PC-9 (cell line): ENCODE results near the gene GPR68. TPM values are rescaled to one million over a fixed set of nuclear protein-coding genes. Genes with fewer than 3 reads are reported as not detected.

Source experiments
- BruUV-seq: library from RNA; stranded (reverse); fragments of 400-500 nt; replicated peaks from 2 replicates; lab custom pipeline; 2021; lab: Mats Ljungman, UMichigan
- CTCF ChIA-PET: fragments of 300-600 bp; sonication (Branson Sonifier 250); formaldehyde crosslinking; loops from one replicate; lab custom pipeline; 2022; ENCODE audit warnings: antibody characterized with exemption; lab: Charles Lee
- POLR2A ChIA-PET: fragments of 300-600 bp; sonication (Branson Sonifier 250); formaldehyde crosslinking; loops from one replicate; lab custom pipeline; 2022; ENCODE audit warnings: antibody characterized with exemption; ENCODE audit not compliant: unreplicated experiment; lab: Charles Lee
- DNase-seq, 2 experiments: peaks; one replicate each; pipeline versions ENCODE4 v3.0.0 to v3.0.0-alpha.2; 2015 to 2022; ENCODE audit warnings: mixed read lengths in 1 of 2
- H2AFZ ChIP-seq: fragments of 200-600 bp; sonication (generic); 2 replicates; pipeline ENCODE4 v1.8.1; 2017; ENCODE audit warnings: antibody characterized with exemption
- H3F3A ChIP-seq: fragments of 200-600 bp; sonication (generic); 2 replicates; pipeline ENCODE4 v1.8.1; 2017; ENCODE audit warnings: antibody characterized with exemption, mild to moderate bottlenecking, low read depth; ENCODE audit not compliant: insufficient read depth
- H3K27ac ChIP-seq: fragments of 200-600 bp; sonication (generic); 2 replicates; pipeline ENCODE4 v1.6.1; 2016; ENCODE audit warnings: mixed run types
- H3K27me3 ChIP-seq: fragments of 200-600 bp; sonication (generic); 2 replicates; pipeline ENCODE4 v1.6.1; 2016; ENCODE audit warnings: low read depth, mixed run types; ENCODE audit not compliant: insufficient read depth
- H3K36me3 ChIP-seq: fragments of 200-600 bp; sonication (generic); 2 replicates; pipeline ENCODE4 v1.6.1; 2016; ENCODE audit warnings: low read depth, mixed run types
- H3K4me1 ChIP-seq: fragments of 200-600 bp; sonication (generic); replicated peaks from 2 replicates; pipeline ENCODE4 v1.6.1; 2016; ENCODE audit warnings: mixed run types; ENCODE audit not compliant: insufficient read depth
- H3K4me2 ChIP-seq: fragments of 200-600 bp; sonication (generic); 2 replicates; pipeline ENCODE4 v1.6.1; 2017; ENCODE audit warnings: mixed run types
- H3K4me3 ChIP-seq: fragments of 200-600 bp; sonication (generic); 2 replicates; pipeline ENCODE4 v1.6.1; 2016; ENCODE audit warnings: mixed run types
- H3K79me2 ChIP-seq: fragments of 200-600 bp; sonication (generic); 2 replicates; pipeline ENCODE4 v1.6.1; 2017; ENCODE audit warnings: low read depth, mixed run types
- H3K9me2 ChIP-seq: fragments of 200-600 bp; sonication (generic); 2 replicates; pipeline ENCODE4 v1.8.1; 2017; ENCODE audit warnings: mild to moderate bottlenecking; ENCODE audit not compliant: insufficient read depth
- H3K9me3 ChIP-seq: fragments of 200-600 bp; sonication (generic); 2 replicates; pipeline ENCODE4 v1.8.1; 2016; ENCODE audit warnings: low read depth; ENCODE audit not compliant: insufficient read depth
- H4K20me1 ChIP-seq: fragments of 200-600 bp; sonication (generic); 2 replicates; pipeline ENCODE4 v1.8.1; 2017; ENCODE audit not compliant: insufficient read depth
- CTCF ChIP-seq: fragments of 200-600 bp; sonication (generic); conservative IDR thresholded peaks from 2 replicates; pipeline ENCODE4 v1.6.1; 2017; ENCODE audit warnings: mixed run types, antibody characterized with exemption, mild to moderate bottlenecking, moderate library complexity
- EZH2 ChIP-seq: fragments of 200-600 bp; sonication (generic); IDR thresholded peaks from 2 replicates; pipeline ENCODE4 v1.8.0; 2017; ENCODE audit warnings: antibody characterized with exemption, low read depth
- intact Hi-C: fragments of 100-400 bp; cut with micrococcal nuclease; formaldehyde crosslinking; loops from one replicate; pipeline ENCODE4 v1.10.0; 2022; ENCODE audit not compliant: unreplicated experiment
- total RNA-seq: library from RNA; stranded (reverse); gene quantifications from 2 replicates; pipeline ENCODE4 v1.2.3, GENCODE V29; 2021

Gene GPR68
- total RNA-seq, 1 experiment from 2014 or later: not detected

- POLR2A ChIA-PET: no interaction called here
- Histone ChIP-seq H3F3A (no peaks in the 10 kb centered on the region), H3K9me2 (no peaks in the 10 kb centered on the region), H3K79me2 (no peaks in the 10 kb centered on the region), H3K27ac (no peak overlapping the region), H3K36me3 (no peaks in the 10 kb centered on the region), H3K4me3 (no peak overlapping the region), H3K9me3 (no peaks in the 10 kb centered on the region), H3K4me1 (no peaks in the 10 kb centered on the region), H3K27me3 (no peaks in the 10 kb centered on the region), H2AFZ (no peak overlapping the region), H4K20me1 (no peaks in the 10 kb centered on the region), H3K4me2 (no peak overlapping the region)
- BruUV-seq: no TSS peak
- TF ChIP-seq EZH2 (no peak), CTCF (no peak)
- CTCF ChIA-PET: no interaction called here
- DNase-seq: no peak
- intact Hi-C loops: loop anchor here (10.0 kb wide), 1 partner anchor 384 kb away; no protein-coding TSS in a partner anchor
Measured at GRCh38 chr14:91288876-91289275, 44.4 kb upstream of the GPR68 start.

- TF ChIP-seq CTCF (peak; percentile 82), EZH2 (no peak)
- Histone ChIP-seq H4K20me1 (no peaks in the 10 kb centered on the region), H3K36me3 (no peaks in the 10 kb centered on the region), H3K9me3 (no peaks in the 10 kb centered on the region), H3K9me2 (no peaks in the 10 kb centered on the region), H3K4me2 (no peak overlapping the region), H3K4me3 (no peak overlapping the region), H3K79me2 (no peaks in the 10 kb centered on the region), H3K27me3 (no peaks in the 10 kb centered on the region), H3F3A (no peaks in the 10 kb centered on the region), H2AFZ (no peak overlapping the region), H3K27ac (no peak overlapping the region), H3K4me1 (no peaks in the 10 kb centered on the region)
- POLR2A ChIA-PET: interaction anchor here (0.6 kb wide), 1 partner anchor 1522 kb away, joined by 9 read pairs; no protein-coding TSS in a partner anchor
- DNase-seq: peak in 1 of 2 experiments; percentile 26
- intact Hi-C loops: loop anchor here (1.0 to 10.0 kb wide), 2 partner anchors 109 to 382 kb away; no protein-coding TSS in a partner anchor
- CTCF ChIA-PET: interaction anchor here (0.6 to 0.7 kb wide), 2 partner anchors 109 to 136 kb away, joined by 5 to 6 read pairs; no protein-coding TSS in a partner anchor
- BruUV-seq: no TSS peak
Measured at GRCh38 chr14:91286530-91286937, 42.0 kb upstream of the GPR68 start.

GRCh38 chr14:91284791-91285548, 40.5 kb upstream of the GPR68 start:
- H3K27ac ChIP-seq: no peak overlapping the region
- no peak overlapping the region for H3K4me2 ChIP-seq
- H3K9me2 ChIP-seq: no peaks in the 10 kb centered on the region
- no peak for DNase-seq
- H3K27me3 ChIP-seq: no peaks in the 10 kb centered on the region
- no TSS peak for BruUV-seq
- H3K4me1 ChIP-seq: no peaks in the 10 kb centered on the region
- no peaks in the 10 kb centered on the region for H3F3A ChIP-seq
- H4K20me1 ChIP-seq: no peaks in the 10 kb centered on the region
- TF ChIP-seq EZH2 (no peak), CTCF (no peak)
- intact Hi-C loops: loop anchor here (10.0 kb wide), 1 partner anchor 380 kb away; no protein-coding TSS in a partner anchor
- H3K79me2 ChIP-seq: no peaks in the 10 kb centered on the region
- H3K4me3 ChIP-seq: no peak overlapping the region
- H3K36me3 ChIP-seq: no peaks in the 10 kb centered on the region
- no peaks in the 10 kb centered on the region for H3K9me3 ChIP-seq
- H2AFZ ChIP-seq: no peak overlapping the region
- CTCF ChIA-PET: no interaction called here
- POLR2A ChIA-PET: no interaction called here
